ENCODE data around the gene LAMA2.

DNA sequence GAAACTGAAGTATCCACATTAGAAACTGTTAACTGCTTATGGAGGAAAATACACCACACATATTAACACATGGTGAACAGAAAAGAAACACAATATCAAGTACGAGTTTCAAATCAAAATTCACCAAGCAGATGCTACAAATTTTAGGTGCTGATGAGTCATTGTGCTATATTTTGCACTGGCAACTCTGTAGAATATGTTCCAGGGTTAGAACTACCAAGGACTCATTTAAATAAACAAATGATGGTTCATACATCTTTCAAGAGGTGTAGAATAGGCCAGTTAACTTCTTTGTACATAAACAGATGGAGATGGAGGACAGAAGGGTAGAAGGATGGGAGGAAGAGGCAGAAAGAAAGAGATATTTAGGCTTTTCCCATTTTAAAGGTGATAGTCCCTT, 642.1 kb downstream of the LAMA2 start:
- TF ChIP-seq ELF4 (IDR thresholded peaks at IDR 0.05), result no peak
- TF ChIP-seq CTBP1 (IDR thresholded peaks at IDR 0.05; ENCODE audit: borderline replicate concordance), result no peak
- no peak for TF ChIP-seq FOXK2 (IDR thresholded peaks at IDR 0.05)
- no peak for TF ChIP-seq SP1 (IDR thresholded peaks at IDR 0.05)
- no peak for TF ChIP-seq BHLHE40 (IDR thresholded peaks at IDR 0.05; ENCODE audit: borderline replicate concordance)
- no peak for TF ChIP-seq SUZ12 (IDR thresholded peaks at IDR 0.05)
- TF ChIP-seq NFRKB (IDR thresholded peaks at IDR 0.05), result no peak
- no peak for TF ChIP-seq LEF1 (IDR thresholded peaks at IDR 0.05; ENCODE audit: borderline replicate concordance)
- no peak for TF ChIP-seq FOXM1 (IDR thresholded peaks at IDR 0.05; ENCODE audit: borderline replicate concordance)
- TF ChIP-seq ARNT (IDR thresholded peaks at IDR 0.05), result no peak
- TF ChIP-seq FOXA1 (IDR thresholded peaks at IDR 0.05), result no peak
- no peak for TF ChIP-seq HDGF (IDR thresholded peaks at IDR 0.05; ENCODE audit: borderline replicate concordance)
